HepG2 (cell line): Measurements from ENCODE around the gene NFS1. TPM values are rescaled to one million over a fixed set of nuclear protein-coding genes. Genes with fewer than 3 reads are reported as not detected.

Experiments
- CERS6 ChIP-seq: sonication (generic); formaldehyde crosslinking; IDR thresholded peaks from 2 replicates; pipeline ENCODE4 v1.5.0; 2020; ENCODE audit warnings: missing genetic modification reagents
- FLYWCH1 ChIP-seq: sonication (generic); formaldehyde crosslinking; IDR thresholded peaks from 2 replicates; pipeline ENCODE4 v1.8.1; 2023; ENCODE audit warnings: mild to moderate bottlenecking, missing genetic modification reagents
- PBX2 ChIP-seq: IDR thresholded peaks from 2 replicates; pipeline ENCODE4 v1.6.1; 2016; ENCODE audit warnings: control low read depth
- SAFB2 ChIP-seq: sonication (generic); formaldehyde crosslinking; IDR thresholded peaks from 2 replicates; pipeline ENCODE4 v1.5.1; 2020; ENCODE audit warnings: missing genetic modification reagents, low read depth, mild to moderate bottlenecking, borderline replicate concordance
- polyA plus RNA-seq, 8 experiments: library from polyadenylated mRNA; depleted of rRNA in 3 of 8; stranded (reverse) in 7 of 8; unstranded in 1 of 8; fragments of >200 nt; fragmentation: Illumina TruSeq in 4 of 8; extraction: Trizol in 4 of 8; gene quantifications; 2 replicates each; pipeline versions ENCODE4 v1.2.1 to v1.2.3, GENCODE V29; 2011 to 2016; ENCODE audit warnings: low read depth in 4 of 8, missing spikeins in 1 of 8, mixed read lengths in 1 of 8; ENCODE audit not compliant: insufficient read depth in 1 of 8
- total RNA-seq, 5 experiments: library from RNA; depleted of rRNA; stranded (reverse); fragments of >200 nt; fragmentation: Illumina TruSeq; extraction: Trizol; gene quantifications; 2 replicates each; pipeline ENCODE4 v1.2.3, GENCODE V29; 2016; ENCODE audit warnings: low read depth in 1 of 5
- TF ChIP-seq, protein P1 (sequence below): sonication (generic); formaldehyde crosslinking; IDR thresholded peaks from 2 replicates; pipeline ENCODE4 v1.4.0; 2020; ENCODE audit warnings: missing genetic modification reagents
- TF ChIP-seq, protein P2 (sequence below): sonication (generic); formaldehyde crosslinking; IDR thresholded peaks from 2 replicates; pipeline ENCODE4 v1.4.0; 2020; ENCODE audit warnings: missing genetic modification reagents, mild to moderate bottlenecking, borderline replicate concordance
- TF ChIP-seq, protein P3 (sequence below): sonication (generic); formaldehyde crosslinking; IDR thresholded peaks from 2 replicates; pipeline ENCODE4 v1.5.0; 2020; ENCODE audit warnings: mild to moderate bottlenecking, missing genetic modification reagents, borderline replicate concordance
- TF ChIP-seq, protein P4 (sequence below): sonication (generic); formaldehyde crosslinking; IDR thresholded peaks from 2 replicates; pipeline ENCODE4 v1.4.0; 2020; ENCODE audit warnings: missing genetic modification reagents, mild to moderate bottlenecking, borderline replicate concordance

The NFS1 gene
- total and polyA plus RNA-seq, 2 of the 13 experiments (the other 11 are each of a cell fraction or from before 2014, with no cell fraction given), result 65.9 to 88.1 TPM

GRCh38 chr20:35720165-35721123, 21.3 kb upstream of the NFS1 start (continued):
- TF ChIP-seq, protein P1, sequence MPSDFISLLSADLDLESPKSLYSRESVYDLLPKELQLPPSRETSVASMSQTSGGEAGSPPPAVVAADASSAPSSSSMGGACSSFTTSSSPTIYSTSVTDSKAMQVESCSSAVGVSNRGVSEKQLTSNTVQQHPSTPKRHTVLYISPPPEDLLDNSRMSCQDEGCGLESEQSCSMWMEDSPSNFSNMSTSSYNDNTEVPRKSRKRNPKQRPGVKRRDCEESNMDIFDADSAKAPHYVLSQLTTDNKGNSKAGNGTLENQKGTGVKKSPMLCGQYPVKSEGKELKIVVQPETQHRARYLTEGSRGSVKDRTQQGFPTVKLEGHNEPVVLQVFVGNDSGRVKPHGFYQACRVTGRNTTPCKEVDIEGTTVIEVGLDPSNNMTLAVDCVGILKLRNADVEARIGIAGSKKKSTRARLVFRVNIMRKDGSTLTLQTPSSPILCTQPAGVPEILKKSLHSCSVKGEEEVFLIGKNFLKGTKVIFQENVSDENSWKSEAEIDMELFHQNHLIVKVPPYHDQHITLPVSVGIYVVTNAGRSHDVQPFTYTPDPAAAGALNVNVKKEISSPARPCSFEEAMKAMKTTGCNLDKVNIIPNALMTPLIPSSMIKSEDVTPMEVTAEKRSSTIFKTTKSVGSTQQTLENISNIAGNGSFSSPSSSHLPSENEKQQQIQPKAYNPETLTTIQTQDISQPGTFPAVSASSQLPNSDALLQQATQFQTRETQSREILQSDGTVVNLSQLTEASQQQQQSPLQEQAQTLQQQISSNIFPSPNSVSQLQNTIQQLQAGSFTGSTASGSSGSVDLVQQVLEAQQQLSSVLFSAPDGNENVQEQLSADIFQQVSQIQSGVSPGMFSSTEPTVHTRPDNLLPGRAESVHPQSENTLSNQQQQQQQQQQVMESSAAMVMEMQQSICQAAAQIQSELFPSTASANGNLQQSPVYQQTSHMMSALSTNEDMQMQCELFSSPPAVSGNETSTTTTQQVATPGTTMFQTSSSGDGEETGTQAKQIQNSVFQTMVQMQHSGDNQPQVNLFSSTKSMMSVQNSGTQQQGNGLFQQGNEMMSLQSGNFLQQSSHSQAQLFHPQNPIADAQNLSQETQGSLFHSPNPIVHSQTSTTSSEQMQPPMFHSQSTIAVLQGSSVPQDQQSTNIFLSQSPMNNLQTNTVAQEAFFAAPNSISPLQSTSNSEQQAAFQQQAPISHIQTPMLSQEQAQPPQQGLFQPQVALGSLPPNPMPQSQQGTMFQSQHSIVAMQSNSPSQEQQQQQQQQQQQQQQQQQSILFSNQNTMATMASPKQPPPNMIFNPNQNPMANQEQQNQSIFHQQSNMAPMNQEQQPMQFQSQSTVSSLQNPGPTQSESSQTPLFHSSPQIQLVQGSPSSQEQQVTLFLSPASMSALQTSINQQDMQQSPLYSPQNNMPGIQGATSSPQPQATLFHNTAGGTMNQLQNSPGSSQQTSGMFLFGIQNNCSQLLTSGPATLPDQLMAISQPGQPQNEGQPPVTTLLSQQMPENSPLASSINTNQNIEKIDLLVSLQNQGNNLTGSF, result 0 out of 2 replicates have a peak, but pooled peaks have one; percentile 44
- TF ChIP-seq CERS6 (CRISPR knock-in tag) (no peak), SAFB2 (CRISPR knock-in tag) (no peak), FLYWCH1 (CRISPR knock-in tag) (no peak), PBX2 (CRISPR knock-in tag) (0 out of 2 replicates have a peak, but pooled peaks have one; percentile 6)
- TF ChIP-seq, protein P2, sequence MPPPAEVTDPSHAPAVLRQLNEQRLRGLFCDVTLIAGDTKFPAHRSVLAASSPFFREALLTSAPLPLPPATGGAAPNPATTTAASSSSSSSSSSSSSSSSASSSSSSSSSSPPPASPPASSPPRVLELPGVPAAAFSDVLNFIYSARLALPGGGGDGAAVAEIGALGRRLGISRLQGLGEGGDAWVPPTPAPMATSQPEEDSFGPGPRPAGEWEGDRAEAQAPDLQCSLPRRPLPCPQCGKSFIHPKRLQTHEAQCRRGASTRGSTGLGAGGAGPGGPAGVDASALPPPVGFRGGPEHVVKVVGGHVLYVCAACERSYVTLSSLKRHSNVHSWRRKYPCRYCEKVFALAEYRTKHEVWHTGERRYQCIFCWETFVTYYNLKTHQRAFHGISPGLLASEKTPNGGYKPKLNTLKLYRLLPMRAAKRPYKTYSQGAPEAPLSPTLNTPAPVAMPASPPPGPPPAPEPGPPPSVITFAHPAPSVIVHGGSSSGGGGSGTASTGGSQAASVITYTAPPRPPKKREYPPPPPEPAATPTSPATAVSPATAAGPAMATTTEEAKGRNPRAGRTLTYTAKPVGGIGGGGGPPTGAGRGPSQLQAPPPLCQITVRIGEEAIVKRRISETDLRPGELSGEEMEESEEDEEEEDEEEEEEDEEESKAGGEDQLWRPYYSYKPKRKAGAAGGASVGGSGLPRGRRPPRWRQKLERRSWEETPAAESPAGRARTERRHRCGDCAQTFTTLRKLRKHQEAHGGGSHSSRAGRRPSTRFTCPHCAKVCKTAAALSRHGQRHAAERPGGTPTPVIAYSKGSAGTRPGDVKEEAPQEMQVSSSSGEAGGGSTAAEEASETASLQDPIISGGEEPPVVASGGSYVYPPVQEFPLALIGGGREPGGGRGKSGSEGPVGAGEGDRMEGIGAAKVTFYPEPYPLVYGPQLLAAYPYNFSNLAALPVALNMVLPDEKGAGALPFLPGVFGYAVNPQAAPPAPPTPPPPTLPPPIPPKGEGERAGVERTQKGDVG (CRISPR knock-in tag), result no peak
- TF ChIP-seq, protein P3, sequence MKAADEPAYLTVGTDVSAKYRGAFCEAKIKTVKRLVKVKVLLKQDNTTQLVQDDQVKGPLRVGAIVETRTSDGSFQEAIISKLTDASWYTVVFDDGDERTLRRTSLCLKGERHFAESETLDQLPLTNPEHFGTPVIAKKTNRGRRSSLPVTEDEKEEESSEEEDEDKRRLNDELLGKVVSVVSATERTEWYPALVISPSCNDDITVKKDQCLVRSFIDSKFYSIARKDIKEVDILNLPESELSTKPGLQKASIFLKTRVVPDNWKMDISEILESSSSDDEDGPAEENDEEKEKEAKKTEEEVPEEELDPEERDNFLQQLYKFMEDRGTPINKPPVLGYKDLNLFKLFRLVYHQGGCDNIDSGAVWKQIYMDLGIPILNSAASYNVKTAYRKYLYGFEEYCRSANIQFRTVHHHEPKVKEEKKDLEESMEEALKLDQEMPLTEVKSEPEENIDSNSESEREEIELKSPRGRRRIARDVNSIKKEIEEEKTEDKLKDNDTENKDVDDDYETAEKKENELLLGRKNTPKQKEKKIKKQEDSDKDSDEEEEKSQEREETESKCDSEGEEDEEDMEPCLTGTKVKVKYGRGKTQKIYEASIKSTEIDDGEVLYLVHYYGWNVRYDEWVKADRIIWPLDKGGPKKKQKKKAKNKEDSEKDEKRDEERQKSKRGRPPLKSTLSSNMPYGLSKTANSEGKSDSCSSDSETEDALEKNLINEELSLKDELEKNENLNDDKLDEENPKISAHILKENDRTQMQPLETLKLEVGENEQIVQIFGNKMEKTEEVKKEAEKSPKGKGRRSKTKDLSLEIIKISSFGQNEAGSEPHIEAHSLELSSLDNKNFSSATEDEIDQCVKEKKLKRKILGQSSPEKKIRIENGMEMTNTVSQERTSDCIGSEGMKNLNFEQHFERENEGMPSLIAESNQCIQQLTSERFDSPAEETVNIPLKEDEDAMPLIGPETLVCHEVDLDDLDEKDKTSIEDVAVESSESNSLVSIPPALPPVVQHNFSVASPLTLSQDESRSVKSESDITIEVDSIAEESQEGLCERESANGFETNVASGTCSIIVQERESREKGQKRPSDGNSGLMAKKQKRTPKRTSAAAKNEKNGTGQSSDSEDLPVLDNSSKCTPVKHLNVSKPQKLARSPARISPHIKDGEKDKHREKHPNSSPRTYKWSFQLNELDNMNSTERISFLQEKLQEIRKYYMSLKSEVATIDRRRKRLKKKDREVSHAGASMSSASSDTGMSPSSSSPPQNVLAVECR (CRISPR knock-in tag), result no peak; the same call in 1 of the 2 replicates
- TF ChIP-seq, protein P4, sequence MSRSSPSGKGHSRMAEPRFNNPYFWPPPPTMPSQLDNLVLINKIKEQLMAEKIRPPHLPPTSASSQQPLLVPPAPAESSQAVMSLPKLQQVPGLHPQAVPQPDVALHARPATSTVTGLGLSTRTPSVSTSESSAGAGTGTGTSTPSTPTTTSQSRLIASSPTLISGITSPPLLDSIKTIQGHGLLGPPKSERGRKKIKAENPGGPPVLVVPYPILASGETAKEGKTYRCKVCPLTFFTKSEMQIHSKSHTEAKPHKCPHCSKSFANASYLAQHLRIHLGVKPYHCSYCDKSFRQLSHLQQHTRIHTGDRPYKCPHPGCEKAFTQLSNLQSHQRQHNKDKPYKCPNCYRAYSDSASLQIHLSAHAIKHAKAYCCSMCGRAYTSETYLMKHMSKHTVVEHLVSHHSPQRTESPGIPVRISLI, result 0 out of 2 replicates have a peak, but pooled peaks have one; percentile 38
